Ovary (tissue), 3 donors: ENCODE results near the gene TPK1.

ENCODE experiments used
- CTCF ChIP-seq, 3 donors: fragments of 450-650 bp in 2 of 3; fragments of 200-600 bp in 1 of 3; IDR thresholded peaks; one replicate each; pipeline versions ENCODE4 v1.5.1 to v1.8.0; 2016 to 2022; ENCODE audit warnings: antibody characterized with exemption in 3 of 3, mild to moderate bottlenecking in 1 of 3
- POLR2A ChIP-seq: fragments of 450-650 bp; IDR thresholded peaks from one replicate; pipeline ENCODE4 v1.6.1; 2017; ENCODE audit warnings: antibody characterized with exemption, mild to moderate bottlenecking, moderate library complexity
- donor health status: DM: no; HTN: no; CAD: no.

- no peak for TF ChIP-seq CTCF (IDR thresholded peaks at IDR 0.05)
- no peak for TF ChIP-seq POLR2A
Measured at GRCh38 chr7:144649120-144649519, 186.7 kb downstream of the TPK1 start.
